A549 (cell line): Measurements from ENCODE around the gene TSC22D2. TPM values are rescaled to one million over a fixed set of nuclear protein-coding genes. Genes with fewer than 3 reads are reported as not detected.

Experiments used
- ATAC-seq, 2 experiments: fragments of 200-7000 bp in 1 of 2; fragments of >200 bp in 1 of 2; cut with Nextera tagmentation in 1 of 2; cut with Tn5 transposase in 1 of 2; 3 replicates each; pipeline versions ENCODE4 v1.8.0 to v1.9.1; 2018 to 2020; ENCODE audit warnings: mild to moderate bottlenecking in 1 of 2, moderate library complexity in 1 of 2
- CTCF ChIA-PET: fragments of 300-600 bp; sonication (Branson Sonifier 250); formaldehyde crosslinking; extraction: SDS; loops from one replicate; lab custom pipeline; 2021; ENCODE audit warnings: antibody characterized with exemption, inconsistent platforms; lab: Yijun Ruan, JAX
- POLR2A ChIA-PET: fragments of 350-600 bp; formaldehyde crosslinking; extraction: SDS; loops from one replicate; lab custom pipeline; 2021; ENCODE audit warnings: antibody characterized with exemption, inconsistent platforms; lab: Yijun Ruan, JAX
- DNase-seq, 2 experiments: peaks; one replicate each; pipeline versions ENCODE4 v3.0.0 to v3.0.0-alpha.2; 2011 to 2016; ENCODE audit warnings: low read depth in 1 of 2, low spot score in 1 of 2
- FAIRE-seq: peaks from 2 replicates; lab custom pipeline; 2011; peaks lifted over from hg19 to GRCh38; lab: Jason Lieb, UNC
- H3K27ac ChIP-seq, 2 experiments: fragments of >200 bp; sonication (Bioruptor Twin); formaldehyde crosslinking; 3 replicates each; pipeline ENCODE4 v1.5.1; 2016 to 2017
- H3K4me1 ChIP-seq: fragments of >200 bp; sonication (Bioruptor Twin); formaldehyde crosslinking; 3 replicates; pipeline ENCODE4 v1.6.1; 2016
- H3K4me2 ChIP-seq: fragments of >200 bp; sonication (Bioruptor Twin); formaldehyde crosslinking; 3 replicates; pipeline ENCODE4 v1.6.1; 2016
- H3K4me3 ChIP-seq: fragments of >200 bp; sonication (Bioruptor Twin); formaldehyde crosslinking; 3 replicates; pipeline ENCODE4 v1.5.1; 2016
- H3K9me3 ChIP-seq: fragments of >200 bp; sonication (Bioruptor Twin); formaldehyde crosslinking; 3 replicates; pipeline ENCODE4 v1.6.1; 2016
- CHD2 ChIP-seq: fragments of 150-350 bp; IDR thresholded peaks from 2 replicates; pipeline ENCODE4 v1.6.1; 2014; ENCODE audit warnings: low read length; ENCODE audit not compliant: partially characterized antibody
- CHD4 ChIP-seq: fragments of 200-600 bp; sonication (generic); IDR thresholded peaks from 2 replicates; pipeline ENCODE4 v1.6.1; 2016; ENCODE audit warnings: antibody characterized with exemption, mild to moderate bottlenecking, borderline replicate concordance
- EHF ChIP-seq: fragments of 250-450 bp; sonication (Bioruptor Pico); IDR thresholded peaks from 2 replicates; pipeline ENCODE4 v1.5.0; 2020; ENCODE audit warnings: mild to moderate bottlenecking
- EHMT2 ChIP-seq: fragments of 200-600 bp; sonication (generic); IDR thresholded peaks from 2 replicates; pipeline ENCODE4 v1.6.1; 2016; ENCODE audit warnings: antibody characterized with exemption, low read depth, mild to moderate bottlenecking, moderate library complexity
- FOSL2 ChIP-seq, 2 experiments: fragments of 450-650 bp in 1 of 2; fragments of >200 bp in 1 of 2; sonication (Bioruptor Twin) in 1 of 2; formaldehyde crosslinking; IDR thresholded peaks; 2 replicates each; pipeline versions ENCODE4 v1.5.0 to v1.6.1; 2016 to 2020; ENCODE audit warnings: mild to moderate bottlenecking in 1 of 2, moderate library complexity in 1 of 2
- HDAC2 ChIP-seq: fragments of 200-600 bp; sonication (generic); IDR thresholded peaks from 2 replicates; pipeline ENCODE4 v1.6.1; 2016
- HES2 ChIP-seq: fragments of >200 bp; sonication (Bioruptor Twin); formaldehyde crosslinking; IDR thresholded peaks from 2 replicates; pipeline ENCODE4 v1.6.1; 2016
- HOXA7 ChIP-seq: fragments of 250-450 bp; sonication (Bioruptor Pico); IDR thresholded peaks from 2 replicates; pipeline ENCODE4 v1.5.0; 2020; ENCODE audit warnings: mild to moderate bottlenecking, moderate library complexity
- HOXB13 ChIP-seq: fragments of 250-450 bp; sonication (Bioruptor Pico); IDR thresholded peaks from 2 replicates; pipeline ENCODE4 v1.5.0; 2020; ENCODE audit warnings: low read depth, mild to moderate bottlenecking, moderate library complexity
- HOXB5 ChIP-seq: fragments of 250-450 bp; sonication (Bioruptor Pico); IDR thresholded peaks from 2 replicates; pipeline ENCODE4 v1.5.0; 2020; ENCODE audit warnings: mild to moderate bottlenecking, moderate library complexity
- MAZ ChIP-seq: fragments of 150-350 bp; IDR thresholded peaks from 2 replicates; pipeline ENCODE4 v1.6.1; 2014; ENCODE audit warnings: antibody characterized with exemption, low read depth, low read length, borderline replicate concordance
- PBX3 ChIP-seq: IDR thresholded peaks from 2 replicates; pipeline ENCODE4 v1.6.1; 2012
- PHF8 ChIP-seq: fragments of 200-600 bp; sonication (generic); IDR thresholded peaks from 2 replicates; pipeline ENCODE4 v1.6.1; 2016; ENCODE audit warnings: low read depth, mild to moderate bottlenecking, antibody characterized with exemption, moderate library complexity, borderline replicate concordance
- POLR2AphosphoS2 ChIP-seq: conservative IDR thresholded peaks from 2 replicates; pipeline ENCODE4 v1.6.1; 2012; ENCODE audit warnings: low read length, improper control_type of control experiment, inconsistent platforms
- RARB ChIP-seq: fragments of 250-450 bp; sonication (Bioruptor Pico); IDR thresholded peaks from 2 replicates; pipeline ENCODE4 v1.8.0; 2021; ENCODE audit warnings: mild to moderate bottlenecking, moderate library complexity
- RCOR1 ChIP-seq: fragments of 150-350 bp; IDR thresholded peaks from 2 replicates; pipeline ENCODE4 v1.6.1; 2014; ENCODE audit warnings: antibody characterized with exemption, low read length, low read depth
- RNF2 ChIP-seq: fragments of 200-600 bp; sonication (generic); IDR thresholded peaks from 2 replicates; pipeline ENCODE4 v1.6.1; 2016; ENCODE audit warnings: low read depth, mild to moderate bottlenecking, antibody characterized with exemption, moderate library complexity, borderline replicate concordance
- ZFP36 ChIP-seq: fragments of 450-650 bp; IDR thresholded peaks from 2 replicates; pipeline ENCODE4 v1.6.1; 2014; ENCODE audit warnings: borderline replicate concordance; ENCODE audit not compliant: partially characterized antibody
- ZNF302 ChIP-seq: fragments of 250-450 bp; sonication (Bioruptor Pico); IDR thresholded peaks from 2 replicates; pipeline ENCODE4 v1.9.0; 2021; ENCODE audit warnings: inconsistent platforms, mild to moderate bottlenecking, moderate library complexity
- WGBS: methylation state at CpG from one replicate; pipeline ENCODE4 v1.1.6; 2017; ENCODE audit errors: missing lambda C conversion rate; 5-methylcytosine and 5-hydroxymethylcytosine counted together
- polyA plus RNA-seq, 4 experiments: library from polyadenylated mRNA; depleted of rRNA in 3 of 4; stranded (reverse); fragments of >200 nt; fragmentation: RNase III in 1 of 4; extraction: RNeasy Plus Mini Kit Qiagen cat#74134 plus additional on column Dnase treatment in 1 of 4; gene quantifications; 2 replicates in 3 of 4; 3 replicates in 1 of 4; pipeline ENCODE4 v1.2.3, GENCODE V29; 2011 to 2017
- TF ChIP-seq, protein P1 (sequence below): fragments of 200-600 bp; sonication (generic); IDR thresholded peaks from 2 replicates; pipeline ENCODE4 v1.6.1; 2016; ENCODE audit warnings: antibody characterized with exemption, mild to moderate bottlenecking, moderate library complexity
- TF ChIP-seq, protein P2 (sequence below): fragments of 250-450 bp; sonication (Bioruptor Pico); IDR thresholded peaks from 2 replicates; pipeline ENCODE4 v1.5.0; 2020; ENCODE audit warnings: low read depth, mild to moderate bottlenecking, moderate library complexity
- TF ChIP-seq, protein P3 (sequence below): fragments of >200 bp; sonication (Bioruptor Twin); formaldehyde crosslinking; IDR thresholded peaks from 3 replicates; pipeline ENCODE4 v1.6.1; 2016

TSC22D2 gene
- polyA plus RNA-seq, 2 of the 4 experiments (the other 2 are of a cell fraction): 8.8 to 13.9 TPM

GRCh38 chr3:150362515-150363302, 45.4 kb upstream of the TSC22D2 start:
- Histone ChIP-seq H3K27ac (peak overlapping the region; percentile 2 to 56; a peak in 4 of 6 replicates), H3K4me1 (peaks cover 10% of the 10 kb centered on the region), H3K9me3 (no peaks in the 10 kb centered on the region), H3K4me2 (no peak overlapping the region), H3K4me3 (no peak overlapping the region)
- ChIA-PET POLR2A (no interaction called here), CTCF (interaction anchor here (0.8 to 1.2 kb wide), 3 partner anchors 10 to 142 kb away, joined by 3 to 6 read pairs (median 4); no protein-coding TSS in a partner anchor)
- no peak for FAIRE-seq
- ATAC-seq: no peak
- 86% methylated on average over 2 of the region's 2 CpGs for WGBS
- no peak for DNase-seq
- TF ChIP-seq ZNF302 (no peak), POLR2AphosphoS2 (no peak), HDAC2 (no peak), EHF (CRISPR knock-in tag) (no peak), CHD4 (no peak)

DNA sequence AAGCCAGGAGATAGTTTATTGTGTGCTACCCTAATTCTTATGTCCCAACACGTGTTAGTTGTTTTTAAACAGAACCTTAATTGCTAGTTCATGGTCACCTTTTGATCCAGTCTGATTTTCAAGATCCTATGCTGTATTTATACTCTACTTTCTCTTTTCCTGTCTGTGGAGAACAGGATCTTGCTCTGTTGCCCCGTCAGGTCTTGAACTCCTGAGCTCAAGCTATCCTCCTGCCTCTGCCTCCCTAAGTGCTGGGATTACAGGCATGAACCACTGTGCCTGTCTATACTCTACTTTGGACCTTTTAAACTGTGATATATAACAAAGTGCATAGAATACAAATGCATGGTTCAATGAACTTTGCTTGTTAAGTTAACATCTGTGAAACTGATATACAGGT, 44.7 kb upstream of the TSC22D2 start:
- Histone ChIP-seq H3K27ac (peak overlapping the region; percentile 2 to 56; a peak in 4 of 6 replicates), H3K9me3 (no peaks in the 10 kb centered on the region), H3K4me1 (peaks cover 10% of the 10 kb centered on the region), H3K4me3 (no peak overlapping the region), H3K4me2 (no peak overlapping the region)
- ChIA-PET POLR2A (no interaction called here), CTCF (interaction anchor here (1.7 kb wide), 1 partner anchor 13 kb away, joined by 3 read pairs; no protein-coding TSS in a partner anchor)
- no peak for DNase-seq
- no peak for ATAC-seq
- WGBS: 83% methylated on average over 2 of the region's 2 CpGs
- no peak for FAIRE-seq
- TF ChIP-seq, protein P1, sequence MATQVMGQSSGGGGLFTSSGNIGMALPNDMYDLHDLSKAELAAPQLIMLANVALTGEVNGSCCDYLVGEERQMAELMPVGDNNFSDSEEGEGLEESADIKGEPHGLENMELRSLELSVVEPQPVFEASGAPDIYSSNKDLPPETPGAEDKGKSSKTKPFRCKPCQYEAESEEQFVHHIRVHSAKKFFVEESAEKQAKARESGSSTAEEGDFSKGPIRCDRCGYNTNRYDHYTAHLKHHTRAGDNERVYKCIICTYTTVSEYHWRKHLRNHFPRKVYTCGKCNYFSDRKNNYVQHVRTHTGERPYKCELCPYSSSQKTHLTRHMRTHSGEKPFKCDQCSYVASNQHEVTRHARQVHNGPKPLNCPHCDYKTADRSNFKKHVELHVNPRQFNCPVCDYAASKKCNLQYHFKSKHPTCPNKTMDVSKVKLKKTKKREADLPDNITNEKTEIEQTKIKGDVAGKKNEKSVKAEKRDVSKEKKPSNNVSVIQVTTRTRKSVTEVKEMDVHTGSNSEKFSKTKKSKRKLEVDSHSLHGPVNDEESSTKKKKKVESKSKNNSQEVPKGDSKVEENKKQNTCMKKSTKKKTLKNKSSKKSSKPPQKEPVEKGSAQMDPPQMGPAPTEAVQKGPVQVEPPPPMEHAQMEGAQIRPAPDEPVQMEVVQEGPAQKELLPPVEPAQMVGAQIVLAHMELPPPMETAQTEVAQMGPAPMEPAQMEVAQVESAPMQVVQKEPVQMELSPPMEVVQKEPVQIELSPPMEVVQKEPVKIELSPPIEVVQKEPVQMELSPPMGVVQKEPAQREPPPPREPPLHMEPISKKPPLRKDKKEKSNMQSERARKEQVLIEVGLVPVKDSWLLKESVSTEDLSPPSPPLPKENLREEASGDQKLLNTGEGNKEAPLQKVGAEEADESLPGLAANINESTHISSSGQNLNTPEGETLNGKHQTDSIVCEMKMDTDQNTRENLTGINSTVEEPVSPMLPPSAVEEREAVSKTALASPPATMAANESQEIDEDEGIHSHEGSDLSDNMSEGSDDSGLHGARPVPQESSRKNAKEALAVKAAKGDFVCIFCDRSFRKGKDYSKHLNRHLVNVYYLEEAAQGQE: no peak
- no peak for TF ChIP-seq EHMT2
- TF ChIP-seq, protein P2, sequence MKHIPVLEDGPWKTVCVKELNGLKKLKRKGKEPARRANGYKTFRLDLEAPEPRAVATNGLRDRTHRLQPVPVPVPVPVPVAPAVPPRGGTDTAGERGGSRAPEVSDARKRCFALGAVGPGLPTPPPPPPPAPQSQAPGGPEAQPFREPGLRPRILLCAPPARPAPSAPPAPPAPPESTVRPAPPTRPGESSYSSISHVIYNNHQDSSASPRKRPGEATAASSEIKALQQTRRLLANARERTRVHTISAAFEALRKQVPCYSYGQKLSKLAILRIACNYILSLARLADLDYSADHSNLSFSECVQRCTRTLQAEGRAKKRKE (CRISPR knock-in tag): no peak
- no peak for TF ChIP-seq ZFP36
- no peak for TF ChIP-seq HOXB13
- no peak for TF ChIP-seq RCOR1
- no peak for TF ChIP-seq CHD2
- no peak for TF ChIP-seq PBX3
- TF ChIP-seq HDAC2: no peak
- TF ChIP-seq HOXA7 (CRISPR knock-in tag): no peak
- TF ChIP-seq MAZ: no peak
- no peak for TF ChIP-seq RARB
- no peak for TF ChIP-seq FOSL2 (IDR thresholded peaks at IDR 0.05)
- TF ChIP-seq FOSL2 (CRISPR knock-in tag; IDR thresholded peaks at IDR 0.05): no peak
- no peak for TF ChIP-seq HES2
- TF ChIP-seq POLR2AphosphoS2: no peak
- TF ChIP-seq PHF8: no peak
- no peak for TF ChIP-seq RNF2
- TF ChIP-seq, protein P3, sequence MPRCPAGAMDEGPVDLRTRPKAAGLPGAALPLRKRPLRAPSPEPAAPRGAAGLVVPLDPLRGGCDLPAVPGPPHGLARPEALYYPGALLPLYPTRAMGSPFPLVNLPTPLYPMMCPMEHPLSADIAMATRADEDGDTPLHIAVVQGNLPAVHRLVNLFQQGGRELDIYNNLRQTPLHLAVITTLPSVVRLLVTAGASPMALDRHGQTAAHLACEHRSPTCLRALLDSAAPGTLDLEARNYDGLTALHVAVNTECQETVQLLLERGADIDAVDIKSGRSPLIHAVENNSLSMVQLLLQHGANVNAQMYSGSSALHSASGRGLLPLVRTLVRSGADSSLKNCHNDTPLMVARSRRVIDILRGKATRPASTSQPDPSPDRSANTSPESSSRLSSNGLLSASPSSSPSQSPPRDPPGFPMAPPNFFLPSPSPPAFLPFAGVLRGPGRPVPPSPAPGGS: no peak
- no peak for TF ChIP-seq HOXB5 (CRISPR knock-in tag)
- TF ChIP-seq, all 56 proteins: peak for 0
